Suppressor macrophage treated with lipopolysaccharide for 1 hour (primary cell): ENCODE results near the gene EFCAB8.

ENCODE experiments used
- DNase-seq, 3 donors: peaks; one replicate each; pipeline ENCODE4 v3.0.0-alpha.2; 2020 to 2022

Gene EFCAB8, protein sequence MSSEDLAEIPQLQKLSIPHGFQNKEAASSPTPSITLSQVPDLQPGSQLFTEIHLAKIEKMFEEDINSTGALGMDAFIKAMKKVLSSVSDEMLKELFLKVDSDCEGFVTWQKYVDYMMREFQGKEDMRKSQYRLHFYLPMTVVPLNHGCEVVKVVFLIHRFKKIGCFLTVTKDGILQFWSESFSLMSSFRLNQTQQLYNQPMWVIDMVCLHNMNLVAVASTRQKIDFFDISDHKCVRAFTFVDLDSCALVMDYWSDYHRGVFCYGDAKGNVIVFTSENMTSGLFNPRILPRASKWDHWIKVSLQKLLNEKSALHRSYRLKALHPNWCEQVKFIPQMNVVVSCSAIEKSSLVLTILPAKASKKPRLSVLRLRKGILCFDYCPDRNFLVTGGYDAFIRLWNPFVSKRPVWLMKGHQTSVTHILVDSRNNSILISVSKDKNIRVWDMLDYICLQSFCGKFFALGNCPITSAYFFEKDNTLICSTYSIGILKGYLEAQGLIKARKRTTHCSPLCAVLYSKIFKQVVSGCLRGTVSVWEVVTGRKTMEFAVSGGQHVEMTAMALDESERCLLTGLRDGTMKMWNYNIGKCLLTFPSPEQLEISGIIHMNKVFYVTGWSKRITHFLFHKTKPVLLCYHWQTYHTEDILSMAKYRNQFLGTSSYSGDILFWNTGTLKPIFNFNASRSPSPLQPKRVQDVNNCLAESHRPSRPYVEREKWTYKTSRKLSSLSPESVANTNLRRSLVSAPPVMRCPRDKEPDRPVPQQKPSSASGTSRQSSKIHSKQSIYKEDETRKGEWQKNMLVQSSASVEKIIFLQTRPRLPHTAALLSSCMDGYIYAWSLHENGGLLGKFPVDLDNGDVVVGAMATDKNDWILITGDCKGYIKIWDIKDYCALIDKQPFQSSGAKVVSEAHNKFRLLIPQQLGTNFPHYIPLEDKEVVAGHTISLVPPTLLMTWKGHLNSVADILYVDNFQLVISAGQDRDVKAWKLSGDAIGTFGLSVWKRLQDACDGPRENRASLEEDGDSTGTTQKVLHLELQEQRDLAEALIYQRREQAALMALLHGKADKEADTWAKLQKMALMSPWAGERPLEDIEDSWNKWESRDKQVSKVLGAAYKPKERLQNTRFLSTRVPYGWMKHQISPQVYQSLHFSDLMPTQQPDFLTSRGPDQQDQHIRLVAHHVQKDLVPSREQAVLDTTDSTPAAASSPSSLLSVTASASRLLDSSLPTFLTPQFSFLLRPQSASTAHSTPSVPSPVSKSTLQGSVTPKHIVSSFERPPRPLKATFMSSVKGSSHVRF

DNA sequence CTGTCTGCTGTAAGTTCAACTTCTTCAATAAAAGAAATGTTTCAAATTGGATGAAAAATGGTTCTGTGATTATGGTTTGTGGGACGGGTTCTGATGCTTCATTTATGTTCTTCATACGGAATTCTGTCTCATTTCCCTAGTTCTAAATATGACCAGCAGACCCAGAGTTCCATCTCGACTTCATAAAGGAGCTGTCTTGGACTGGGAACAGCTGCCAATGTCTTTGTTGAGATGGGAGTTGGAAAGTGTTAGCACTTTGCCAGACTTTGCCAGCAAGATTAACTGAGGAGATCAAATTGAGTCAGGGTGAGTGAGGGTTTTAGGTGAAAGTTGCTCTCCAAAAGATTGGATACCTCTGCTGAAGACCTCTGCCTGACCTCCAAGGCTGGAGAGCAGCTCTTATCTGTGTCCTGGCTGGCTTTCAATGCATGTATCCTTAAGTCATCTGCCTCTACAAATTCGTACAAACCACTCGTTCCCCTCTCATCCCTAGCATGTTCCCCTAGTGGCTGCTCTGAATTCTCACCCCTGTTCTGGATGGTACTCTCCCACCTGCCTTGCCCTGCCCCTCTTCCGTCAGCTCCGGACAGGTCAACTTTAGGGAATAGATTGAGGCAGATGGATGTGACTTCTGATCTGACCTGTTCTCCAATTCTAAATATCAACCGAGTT lies at the start of gene EFCAB8:
EFCAB8 (plus strand) TSS at position 223 of the 672 bp plus-strand sequence. CDS start 4,870 bp downstream, outside the sequence.
- DNase-seq = no peak

DNA sequence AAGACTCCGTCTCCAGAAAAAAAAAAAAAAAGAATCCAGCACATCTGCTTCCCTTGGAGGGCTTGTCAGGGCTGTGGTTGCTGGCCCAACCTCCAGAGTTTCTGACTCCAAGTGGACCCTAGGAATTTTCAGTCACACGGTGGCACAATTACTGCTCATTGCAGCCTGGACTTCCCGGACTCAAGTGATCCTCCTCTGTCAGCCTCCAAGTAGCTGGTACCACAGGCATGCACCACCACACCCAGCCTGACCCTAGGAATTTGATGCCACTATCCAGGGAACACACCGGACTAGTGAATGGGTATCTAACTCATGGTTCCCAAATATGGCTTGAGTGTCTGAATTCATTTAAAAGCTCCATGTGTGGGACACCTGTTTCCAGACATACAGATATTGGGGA lies 48.8 kb upstream of the EFCAB8 start:
- DNase-seq = no peak

DNA sequence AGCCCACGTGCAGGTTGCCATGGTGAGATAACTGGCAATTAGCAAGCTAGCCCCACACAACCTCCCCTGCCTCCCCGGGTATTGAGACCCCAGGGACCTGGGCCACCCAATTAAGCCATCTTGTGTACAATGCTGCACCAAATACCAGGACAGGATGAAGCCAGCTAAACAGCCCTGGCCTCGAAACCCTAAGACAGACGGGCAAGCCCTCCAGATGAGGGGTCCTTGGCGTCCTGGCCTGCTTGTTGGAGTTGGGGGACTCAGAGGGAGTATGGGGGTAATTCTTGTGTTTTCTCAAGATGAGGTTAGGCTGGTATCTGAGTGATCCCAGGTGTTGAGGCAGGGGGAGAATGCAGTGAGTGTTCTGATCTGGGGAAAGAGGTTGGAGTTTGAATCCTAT lies 47.8 kb upstream of the EFCAB8 start:
- DNase-seq = no peak

DNA sequence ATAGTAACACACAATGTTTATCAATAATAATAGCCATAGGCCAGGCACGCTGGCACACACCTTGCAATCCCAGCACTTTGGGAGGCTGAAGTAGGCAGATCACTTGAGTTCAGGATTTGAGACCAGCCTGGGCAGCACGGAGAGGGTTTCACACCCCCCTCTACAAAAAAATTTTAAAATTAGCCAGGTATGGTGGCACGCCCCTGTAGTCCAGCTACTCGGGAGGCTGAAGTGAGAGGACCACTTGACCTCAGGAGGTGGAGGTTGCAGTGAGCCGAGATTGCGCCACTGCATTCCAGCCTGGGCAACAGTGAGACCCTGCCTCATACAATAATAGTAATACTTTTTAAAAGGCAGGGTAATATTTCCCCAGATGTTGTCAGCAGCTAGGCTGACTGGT lies 46.8 kb upstream of the EFCAB8 start:
- no peak for DNase-seq

DNA sequence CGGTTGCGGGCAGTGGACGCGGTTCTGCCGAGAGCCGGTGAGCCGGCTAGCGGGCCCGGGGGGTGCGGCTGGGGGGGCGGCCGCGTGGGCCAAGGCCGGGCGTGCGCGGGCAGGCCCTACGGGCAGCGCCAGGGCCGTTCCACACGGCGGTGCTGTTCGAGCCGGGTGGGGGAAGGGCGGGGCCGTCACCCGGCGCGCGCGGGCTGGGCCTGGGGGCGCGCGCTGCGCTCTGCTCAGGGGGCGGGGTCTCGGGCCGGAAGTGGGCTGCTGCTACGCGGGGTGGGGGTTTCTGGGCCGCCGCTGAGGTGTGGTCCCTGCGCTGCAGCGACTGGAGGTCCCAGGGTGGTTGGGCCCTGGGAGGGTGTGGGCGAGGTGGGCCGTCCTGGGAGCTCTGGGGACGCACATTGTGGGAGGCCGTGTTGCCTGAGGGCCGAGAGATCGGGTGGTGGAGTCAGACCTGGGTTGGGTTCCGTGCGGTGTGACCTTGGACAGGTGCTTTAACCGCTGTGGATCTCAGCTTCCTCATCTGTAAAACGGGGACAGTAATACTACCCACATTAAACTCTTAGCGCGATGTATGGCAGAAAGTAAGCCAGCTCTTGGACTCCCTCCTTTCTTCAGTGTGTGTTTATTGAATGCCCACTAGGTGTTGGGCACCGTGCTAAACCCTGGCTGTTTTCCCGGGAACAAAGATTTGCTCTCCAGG lies 38.6 kb upstream of the EFCAB8 start:
- DNase-seq = peak in 2 of 3 donors; percentile 25 to 88

DNA sequence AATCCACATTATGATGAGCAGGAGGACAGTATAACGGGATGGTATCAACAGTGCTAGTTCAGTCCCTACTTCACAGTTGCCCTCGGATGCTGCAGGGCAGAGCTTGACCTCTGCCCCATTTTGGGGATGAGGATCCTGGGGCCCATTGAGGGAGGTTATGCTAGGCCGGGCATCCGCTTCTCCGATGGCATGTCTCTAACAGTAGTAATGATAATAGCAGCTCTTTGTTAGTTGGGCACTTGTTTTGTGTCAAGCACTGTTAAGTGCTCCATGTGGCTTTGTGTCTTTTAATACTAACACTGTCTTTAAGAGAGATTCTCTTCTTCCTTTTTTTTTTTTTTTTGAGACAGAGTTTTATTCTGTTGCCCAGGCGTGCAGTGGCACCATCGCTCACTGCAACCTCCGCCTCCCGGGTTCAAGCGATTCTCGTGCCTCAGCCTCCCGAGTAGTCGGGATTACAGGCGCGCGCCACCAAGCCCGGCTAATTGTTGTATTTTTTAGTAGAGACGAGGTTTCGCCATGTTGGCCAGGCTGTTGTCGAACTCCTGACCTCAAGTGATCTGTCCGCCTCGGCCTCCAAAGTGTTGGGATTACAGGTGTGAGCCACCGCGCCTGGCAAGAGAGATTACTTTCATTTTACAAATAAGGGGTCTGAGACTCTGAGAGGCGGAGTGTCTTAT lies 37.9 kb upstream of the EFCAB8 start:
- DNase-seq = peak in 2 of 3 donors; percentile 17 to 25

DNA sequence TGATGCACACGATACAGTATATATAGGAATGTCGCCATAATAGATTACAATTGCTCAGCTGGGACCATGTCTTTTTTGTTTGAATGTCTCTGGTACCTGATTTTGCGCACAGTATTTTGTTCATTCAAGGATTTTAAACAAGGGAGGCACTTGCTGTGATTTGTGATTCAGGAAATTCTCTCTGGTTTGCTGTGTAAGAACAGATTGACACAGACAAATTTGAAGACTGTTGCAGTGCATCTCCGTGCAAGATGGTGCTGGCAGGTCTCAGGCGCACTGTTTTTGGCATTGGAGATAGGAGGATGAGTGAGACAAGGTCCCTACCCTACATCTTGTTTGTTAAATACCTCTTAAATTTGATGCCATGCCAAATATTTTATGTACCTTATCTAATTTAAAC lies 36.5 kb upstream of the EFCAB8 start:
- no peak for DNase-seq

DNA sequence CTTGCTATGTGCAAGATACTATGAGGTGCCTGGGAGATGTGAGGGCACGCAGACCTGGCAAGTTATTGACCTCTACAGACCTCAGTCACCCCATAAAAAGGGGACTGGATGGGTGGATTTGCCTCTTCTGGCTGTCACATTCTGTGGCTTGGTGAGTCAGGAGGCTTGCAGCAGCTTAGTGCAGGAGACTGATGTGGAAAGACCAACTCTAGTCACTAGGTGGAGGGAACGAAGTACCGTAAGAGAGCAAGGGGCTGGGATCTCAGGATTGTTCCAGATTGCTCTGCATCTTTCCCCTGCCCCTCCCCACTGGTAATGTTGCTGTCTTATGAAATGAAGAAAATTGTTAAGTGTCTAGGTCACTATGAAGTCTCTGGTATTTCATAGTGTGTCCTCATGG lies 35.6 kb upstream of the EFCAB8 start:
- DNase-seq = peak; percentile 66 to 75 (median 72)

DNA sequence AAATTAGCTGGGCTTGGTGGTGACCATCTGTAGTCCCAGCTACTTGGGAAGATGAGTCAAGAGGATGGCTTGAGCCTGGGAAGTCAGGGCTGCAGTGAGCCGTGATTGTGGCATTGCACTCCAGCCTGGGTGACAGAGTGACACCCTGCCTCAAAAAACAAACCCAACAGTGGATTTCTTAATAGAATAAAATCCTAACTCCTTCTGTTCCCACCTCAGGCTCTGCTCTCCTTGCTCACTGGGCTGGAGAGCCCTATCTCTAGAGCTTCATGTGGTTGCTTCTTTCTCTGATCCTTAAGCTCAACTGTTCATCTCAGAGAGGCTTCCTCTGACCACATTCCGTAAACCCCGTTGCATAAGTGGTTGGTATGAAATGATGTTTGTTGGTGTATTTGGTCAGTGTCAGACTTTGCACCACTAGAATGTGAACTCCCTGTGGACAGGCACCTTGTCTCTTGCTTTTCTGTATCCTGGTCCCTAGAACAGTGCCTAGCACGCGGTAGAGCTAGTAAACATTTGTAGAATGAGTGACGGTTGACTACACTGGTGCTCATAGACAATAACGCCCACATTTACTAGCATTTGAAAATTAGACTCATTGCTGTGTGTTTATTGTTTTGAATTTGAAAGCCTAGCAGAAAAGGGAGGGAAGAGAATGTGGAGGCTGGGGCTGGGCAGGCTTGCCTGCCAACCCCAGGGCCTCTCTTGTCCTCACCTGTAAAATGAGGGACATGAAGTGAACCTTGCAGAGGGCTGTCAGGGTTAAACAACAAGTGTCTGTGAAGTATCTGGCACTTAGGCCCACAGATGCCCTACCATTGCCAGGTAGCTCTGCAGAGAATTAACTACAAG lies 34.8 kb upstream of the EFCAB8 start:
- DNase-seq = peak; percentile 13 to 54 (median 35)

DNA sequence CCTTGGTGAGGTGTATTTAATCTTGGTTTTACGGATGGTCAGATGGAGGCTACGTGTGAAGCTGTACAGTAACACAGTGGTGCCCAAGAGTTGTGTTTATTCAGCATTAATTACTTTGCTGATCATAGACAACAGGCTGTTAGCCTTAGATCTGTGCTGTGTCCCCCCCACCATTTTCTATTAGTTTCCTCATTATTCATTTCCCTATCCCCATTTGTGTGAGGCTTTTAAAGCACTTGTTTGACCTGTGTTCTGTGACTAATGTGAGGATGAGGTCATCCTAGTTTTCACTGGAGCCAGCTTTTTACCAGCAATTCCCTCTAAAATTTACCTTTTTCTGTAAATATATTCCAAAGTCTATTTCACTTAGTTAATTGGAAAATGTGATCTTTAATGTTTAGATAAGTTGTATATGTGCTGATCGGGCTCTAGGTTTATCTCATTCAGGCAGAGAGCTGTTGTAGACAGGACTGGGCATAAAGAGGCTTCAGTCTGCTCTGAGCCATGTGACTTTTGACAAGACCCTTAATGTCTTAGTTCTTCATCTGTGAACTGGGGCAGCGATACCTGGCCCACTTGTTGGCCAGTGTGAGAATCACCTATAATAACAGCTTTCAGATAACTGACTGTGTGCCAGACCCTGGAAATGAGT lies 30.6 kb upstream of the EFCAB8 start:
- DNase-seq = peak; percentile 44 to 71 (median 63)

DNA sequence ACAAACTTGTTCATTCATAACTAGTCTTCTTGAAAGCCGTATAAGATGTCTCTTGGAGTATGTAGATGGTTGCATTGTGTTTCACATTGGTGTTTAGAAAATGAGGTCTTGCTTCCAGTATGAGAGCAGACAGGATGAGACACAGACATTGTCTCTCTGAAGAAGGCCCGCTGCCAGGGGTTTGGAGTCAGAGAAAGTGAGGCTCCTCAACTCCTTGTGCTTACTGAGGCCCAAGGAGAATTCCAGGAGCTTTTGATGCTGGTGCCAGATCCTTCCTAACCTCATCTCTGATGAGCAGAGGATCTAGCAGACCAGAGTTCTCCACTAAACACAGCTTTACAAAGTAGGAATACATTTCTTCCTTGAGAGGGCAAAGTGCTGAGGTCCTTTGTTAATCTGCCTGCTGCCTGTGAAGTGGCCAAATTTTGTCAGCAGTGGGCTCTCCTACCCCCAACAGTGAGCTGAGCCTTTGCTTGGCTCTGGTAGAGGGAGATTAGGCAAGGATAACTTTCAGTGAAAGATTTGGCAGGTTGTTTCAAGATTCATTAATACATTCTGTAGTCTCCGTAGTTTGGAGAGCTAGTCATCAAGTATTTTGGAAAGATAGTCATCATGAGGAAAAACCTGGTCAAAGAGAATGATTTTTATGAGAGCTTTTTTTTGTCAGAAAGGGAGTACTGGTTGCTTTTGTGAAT lies 29.3 kb upstream of the EFCAB8 start:
- DNase-seq = peak in 1 of 3 donors; percentile 22

DNA sequence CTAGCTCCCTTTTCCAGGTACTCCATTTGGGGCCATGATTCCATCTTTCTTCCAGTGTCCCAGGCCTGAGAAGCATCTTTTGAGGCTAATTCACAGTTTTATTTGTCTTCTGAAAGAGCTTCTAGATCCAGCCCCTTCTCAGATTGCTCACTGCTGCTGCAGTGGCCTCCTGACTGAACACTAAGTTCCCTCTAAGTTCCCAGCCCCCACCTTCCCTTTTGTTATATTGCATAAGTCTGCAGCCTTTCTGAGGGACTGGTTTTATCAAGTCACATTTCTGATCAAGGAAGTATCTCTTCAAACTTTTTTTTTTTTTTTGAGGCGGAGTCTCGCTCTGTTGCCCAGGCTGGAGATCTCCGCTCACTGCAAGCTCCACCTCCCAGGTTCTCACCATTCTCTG lies 28.3 kb upstream of the EFCAB8 start:
- DNase-seq = peak; percentile 89 to 94 (median 89)

DNA sequence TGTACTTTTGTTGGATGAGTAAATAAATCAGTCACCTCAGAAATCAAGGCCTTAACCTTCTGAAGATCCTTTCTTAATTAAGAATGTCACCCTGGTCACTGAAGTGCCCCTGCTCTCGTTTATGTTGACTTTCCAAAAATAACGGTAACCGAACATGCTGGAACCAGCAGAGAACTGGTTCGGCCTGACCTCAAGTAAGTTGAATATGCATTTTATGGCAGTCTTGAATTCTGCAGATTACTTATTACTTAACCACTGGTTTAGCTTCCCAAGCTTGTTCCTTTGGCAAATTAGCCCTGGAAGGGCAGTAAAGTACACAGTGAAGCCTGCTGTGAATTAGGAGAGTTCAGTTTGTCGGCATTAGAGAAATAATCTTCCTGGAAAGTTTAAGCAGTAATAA lies 26.7 kb upstream of the EFCAB8 start:
- no peak for DNase-seq

DNA sequence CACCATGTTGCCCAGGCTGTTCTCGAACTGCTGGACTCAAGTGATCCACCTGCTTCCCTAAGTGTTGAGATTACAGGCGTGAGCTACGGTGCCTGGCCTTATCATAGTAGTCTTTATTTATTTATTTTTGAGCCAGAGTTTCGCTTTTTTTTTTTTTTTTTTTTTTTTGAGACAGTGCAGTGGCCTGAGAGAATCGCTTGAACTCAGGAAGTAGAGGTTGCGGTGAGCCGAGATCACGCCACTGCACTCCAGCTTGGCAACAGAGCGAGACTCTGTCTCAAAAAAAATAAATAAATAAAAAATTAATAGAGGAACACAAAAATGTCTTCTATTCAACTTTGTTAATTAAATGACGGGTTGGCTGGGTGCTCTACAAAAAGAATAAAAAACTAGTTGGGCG lies 26.1 kb upstream of the EFCAB8 start:
- no peak for DNase-seq

DNA sequence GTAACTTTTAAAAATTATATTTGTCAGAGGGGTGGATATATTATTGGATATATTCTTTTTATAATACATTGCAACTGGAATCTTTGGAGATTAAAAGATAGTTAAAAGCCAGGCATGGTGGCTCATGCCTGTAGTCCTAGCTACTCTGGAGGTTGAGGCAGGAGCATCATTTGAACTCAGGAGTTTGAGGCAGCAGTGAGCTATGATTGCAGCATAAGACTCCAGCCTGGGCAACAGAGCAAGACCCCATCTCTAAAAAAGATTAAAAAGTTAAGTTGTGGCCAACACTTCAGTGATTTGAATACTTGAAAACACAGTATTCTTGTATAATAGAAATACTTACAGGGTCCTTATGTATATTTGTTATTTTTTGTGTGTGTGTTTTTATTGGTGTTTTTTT lies 23.8 kb upstream of the EFCAB8 start:
- no peak for DNase-seq

DNA sequence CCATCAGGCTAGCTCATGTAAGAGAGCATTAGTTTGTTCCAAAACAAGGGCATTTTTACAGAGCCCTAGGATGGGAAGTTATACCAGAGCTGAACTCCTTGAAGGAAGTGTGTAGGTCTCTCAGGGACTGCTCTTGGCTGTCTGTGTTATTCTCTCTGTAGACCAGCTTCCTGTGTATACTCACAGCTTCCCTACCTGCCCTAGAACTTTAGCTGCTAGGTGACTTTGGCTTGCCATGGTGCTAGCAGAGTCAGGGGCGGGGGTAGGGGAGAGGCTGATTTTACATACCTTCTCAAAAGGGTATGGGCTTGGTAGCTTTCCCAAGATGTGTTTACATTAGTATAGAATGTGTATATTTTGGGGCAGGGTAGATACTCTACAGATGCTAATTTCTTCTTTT lies 21.6 kb upstream of the EFCAB8 start:
- no peak for DNase-seq

DNA sequence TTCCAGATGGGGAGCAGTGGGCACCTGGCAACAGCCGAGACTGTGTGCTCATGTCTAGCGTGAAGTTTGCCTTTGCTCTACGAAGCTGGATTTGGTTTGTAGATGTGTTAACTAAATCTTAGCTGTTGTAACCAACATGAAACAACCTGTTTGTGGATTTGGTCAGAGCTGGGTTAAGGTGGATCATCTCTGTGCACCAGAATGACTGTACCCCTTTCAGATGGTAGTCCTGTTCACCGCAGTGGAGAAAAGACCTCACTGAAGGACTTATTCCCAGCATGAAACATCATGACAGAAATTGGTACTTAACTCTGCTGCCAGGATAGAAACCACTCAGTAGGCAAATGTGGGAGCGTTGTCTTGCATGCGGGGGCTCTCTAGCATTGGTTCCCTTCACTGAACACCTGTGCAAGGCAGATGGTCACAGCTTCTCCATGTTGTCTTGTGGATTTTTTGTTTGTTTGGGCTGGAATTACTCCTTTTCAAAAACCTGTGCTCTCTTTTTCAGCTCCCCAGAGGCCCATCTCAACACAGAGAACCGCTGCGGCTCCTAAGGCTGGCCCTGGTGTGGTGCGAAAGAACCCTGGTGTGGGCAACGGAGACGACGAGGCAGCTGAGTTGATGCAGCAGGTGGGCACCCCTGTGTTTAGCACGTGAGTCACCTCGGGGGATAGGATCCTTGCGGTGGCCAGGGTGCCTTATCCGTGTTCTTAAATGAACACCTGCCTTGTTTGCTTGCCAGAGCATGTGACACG lies 19.3 kb upstream of the EFCAB8 start:
- no peak for DNase-seq

DNA sequence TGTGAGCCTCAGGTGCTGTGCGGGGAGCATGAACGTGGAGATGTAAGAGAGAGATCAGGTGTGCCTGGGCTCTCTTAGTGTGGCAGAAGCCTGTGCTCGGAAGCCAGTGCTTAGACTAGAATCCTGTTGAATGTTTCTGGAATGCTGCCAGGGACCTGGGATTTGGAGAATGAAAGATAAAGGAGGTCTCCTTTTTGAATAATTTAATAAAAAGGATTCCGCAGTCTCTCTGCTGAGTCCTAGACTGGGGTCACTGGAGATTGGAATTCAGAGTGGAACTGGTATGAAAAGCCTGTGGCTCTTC lies 18.8 kb upstream of the EFCAB8 start:
- DNase-seq = no peak
